ENCODE measurements around the gene MYLK. TPM values are rescaled to one million over a fixed set of nuclear protein-coding genes. Genes with fewer than 3 reads are reported as not detected.

The MYLK gene
- total RNA-seq, 1 experiment from 2014 or later: 28.8 TPM

DNA sequence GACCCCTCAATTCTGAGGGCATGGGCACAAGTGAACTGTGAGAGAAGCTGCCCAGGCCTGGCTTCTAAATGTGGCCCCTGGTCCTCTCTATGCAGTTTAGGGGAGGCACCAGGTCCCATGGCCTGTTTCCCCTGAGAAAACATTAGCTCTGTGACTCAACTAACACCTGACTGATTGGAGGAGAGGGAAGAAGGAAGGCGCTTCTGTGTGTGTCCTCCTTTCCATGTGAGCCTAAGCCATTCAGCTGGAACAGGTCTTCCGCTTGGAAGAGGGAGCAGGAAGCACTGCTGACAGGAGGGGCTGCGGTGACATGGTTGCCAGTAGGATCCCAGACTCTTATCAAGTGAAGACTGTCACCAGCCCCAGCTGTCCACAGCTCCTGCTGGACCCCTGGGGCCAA lies 79.5 kb downstream of the MYLK start:
- DNase-seq (ENCODE audit: low read depth): peak; percentile 34
- in situ Hi-C loops (cut with HindIII; ENCODE audit: low pct_unique_long_range_greater_than_20kb, low sequenced_read_pairs): no loop called here

DNA sequence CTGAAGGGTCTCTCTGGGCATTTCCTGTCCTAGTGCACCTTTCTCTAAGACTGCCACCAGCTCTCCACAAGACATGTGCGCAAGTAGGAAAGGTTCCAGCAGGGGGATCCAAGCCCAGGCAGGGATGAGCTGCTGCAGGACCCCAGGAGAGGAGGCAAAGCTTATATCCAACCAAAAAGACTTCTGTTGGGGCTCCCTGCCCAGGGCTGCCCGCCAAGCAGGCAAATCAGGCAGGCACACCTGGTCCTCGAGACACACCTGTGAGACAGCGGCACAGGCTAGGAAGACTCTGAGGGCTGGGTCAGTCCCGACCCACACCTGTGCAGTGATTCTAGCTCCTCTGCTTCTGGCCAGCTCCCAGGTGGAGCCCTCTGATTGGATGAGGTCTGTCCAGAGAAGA lies 80.6 kb downstream of the MYLK start:
- in situ Hi-C loops (cut with HindIII; ENCODE audit: low pct_unique_long_range_greater_than_20kb, low sequenced_read_pairs): no loop called here
- DNase-seq (ENCODE audit: low read depth): no peak

DNA sequence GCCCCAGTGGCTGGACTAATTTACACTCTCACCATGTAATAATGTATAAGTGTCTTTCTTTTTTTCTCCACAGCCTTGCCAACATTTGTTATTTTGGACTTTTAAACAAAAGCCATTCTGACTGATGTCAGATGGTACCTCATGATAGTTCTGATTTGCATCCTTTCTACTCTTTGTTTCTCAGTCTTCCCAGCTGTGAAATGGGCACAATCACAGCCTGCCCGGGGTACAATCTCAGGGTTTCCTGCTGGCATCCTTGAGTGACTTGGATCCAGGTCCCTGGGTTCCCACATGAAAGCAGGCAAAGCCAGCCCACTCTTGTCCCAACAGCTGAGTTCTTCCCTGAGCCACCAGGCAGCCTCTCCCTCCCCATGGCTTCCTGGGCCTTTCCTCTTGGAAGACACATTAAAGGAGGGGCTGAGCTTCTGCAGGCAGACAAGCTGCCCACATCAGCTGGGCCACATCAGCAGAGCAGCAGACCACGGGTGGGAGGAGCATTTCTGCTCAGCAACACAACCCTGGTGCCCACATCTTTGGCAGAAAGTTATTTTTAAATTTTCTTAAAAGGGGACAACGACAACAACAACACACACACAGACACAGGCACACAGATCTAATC lies 82.0 kb downstream of the MYLK start:
- in situ Hi-C loops (cut with HindIII; ENCODE audit: low pct_unique_long_range_greater_than_20kb, low sequenced_read_pairs): no loop called here
- no peak for DNase-seq (ENCODE audit: low read depth)

DNA sequence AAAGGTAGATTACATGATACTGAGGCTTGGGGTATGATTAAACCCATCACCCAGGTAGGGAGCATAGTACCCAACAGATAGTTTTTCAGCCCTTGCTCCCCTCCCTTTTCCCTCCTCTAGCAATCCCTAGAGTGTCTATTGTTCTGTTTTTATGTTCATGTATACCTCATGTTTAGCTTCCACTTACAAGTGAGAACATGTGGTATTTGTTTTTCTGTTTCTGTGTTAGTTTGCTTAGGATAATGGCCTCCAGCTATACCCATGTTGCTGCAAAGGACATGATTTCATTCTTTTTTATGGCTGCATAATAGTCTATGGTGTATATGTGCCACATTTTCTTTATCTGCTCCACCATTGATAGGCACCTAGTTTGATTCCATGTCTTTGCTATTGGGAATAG lies 82.7 kb downstream of the MYLK start:
- DNase-seq (ENCODE audit: low read depth): no peak
- in situ Hi-C loops (cut with HindIII; ENCODE audit: low pct_unique_long_range_greater_than_20kb, low sequenced_read_pairs): no loop called here

DNA sequence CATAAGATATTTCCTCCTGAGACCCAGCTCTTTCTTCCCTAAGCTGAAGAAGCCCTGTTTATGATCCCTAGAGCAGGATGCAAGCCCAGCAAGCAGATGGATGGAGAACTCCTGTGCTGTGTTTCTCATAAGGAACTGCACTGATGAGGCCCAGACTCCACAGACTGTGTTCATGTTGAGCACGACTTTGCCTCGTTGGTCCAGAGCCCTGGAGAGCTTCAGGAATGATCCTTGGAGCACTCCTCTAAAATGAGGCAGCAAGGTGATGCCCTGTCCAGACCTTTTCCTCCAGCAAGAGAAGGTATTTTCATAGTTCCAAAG lies 83.8 kb downstream of the MYLK start:
- in situ Hi-C loops (cut with HindIII; ENCODE audit: low pct_unique_long_range_greater_than_20kb, low sequenced_read_pairs): no loop called here
- no peak for DNase-seq (ENCODE audit: low read depth)

DNA sequence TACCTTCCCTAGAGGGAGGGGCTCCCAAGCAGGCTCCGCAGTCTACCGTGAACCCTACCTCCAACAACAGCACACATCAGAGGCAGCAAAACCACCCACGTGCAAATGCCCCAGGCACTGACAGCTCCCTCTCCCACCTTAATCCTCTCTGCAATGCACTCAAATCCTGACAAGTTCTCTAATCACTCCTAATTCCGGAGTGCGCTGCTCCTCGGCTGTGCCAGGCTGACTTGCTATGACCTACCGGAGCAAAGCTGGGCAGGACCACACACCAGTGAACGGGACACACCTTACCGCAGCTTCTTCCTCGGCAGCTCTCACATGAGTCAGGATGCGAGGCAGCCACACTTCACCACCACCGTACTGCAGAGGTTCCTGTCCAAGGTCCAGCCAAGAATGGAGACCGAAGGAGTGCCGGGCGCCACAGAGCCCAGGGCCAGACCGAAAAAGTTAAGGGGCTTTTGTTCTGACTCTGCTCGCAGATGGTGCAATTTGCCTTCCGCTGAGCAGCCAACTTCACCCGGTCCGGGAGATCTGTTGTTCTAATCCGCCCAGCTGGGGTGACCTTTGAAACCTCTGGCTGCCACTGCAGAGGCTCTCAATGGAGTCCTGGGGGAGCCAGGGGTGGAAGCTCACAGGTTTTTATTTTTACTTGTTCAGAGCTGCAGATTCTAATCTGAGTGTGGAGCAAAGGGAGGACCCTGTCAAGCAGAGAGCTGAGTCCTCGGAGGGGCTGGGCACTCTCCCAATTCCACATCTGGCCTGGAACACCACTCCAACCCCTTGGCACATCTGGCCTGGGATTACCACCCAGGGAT lies 84.4 kb downstream of the MYLK start:
- in situ Hi-C loops (cut with HindIII; ENCODE audit: low pct_unique_long_range_greater_than_20kb, low sequenced_read_pairs): no loop called here
- DNase-seq (ENCODE audit: low read depth): peak; percentile 61

DNA sequence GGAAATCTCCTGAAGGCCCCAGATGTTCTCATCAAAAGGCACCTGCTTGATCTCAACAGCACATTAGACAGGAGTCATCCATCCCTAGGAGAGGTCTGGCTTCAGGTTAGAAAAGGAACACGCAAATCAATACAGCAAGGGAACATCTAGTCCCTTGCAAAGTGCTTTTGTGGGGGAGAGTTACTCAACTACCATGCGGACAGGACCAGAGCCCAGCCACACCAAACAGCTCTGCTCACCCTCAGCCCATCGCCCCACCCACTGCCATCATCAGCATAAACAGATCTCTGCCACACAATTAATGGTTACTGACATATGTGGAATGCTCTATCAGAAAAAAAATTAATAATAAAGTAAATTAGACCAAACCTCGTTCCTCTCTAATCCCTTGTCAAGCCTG lies 85.6 kb downstream of the MYLK start:
- DNase-seq (ENCODE audit: low read depth): no peak
- in situ Hi-C loops (cut with HindIII; ENCODE audit: low pct_unique_long_range_greater_than_20kb, low sequenced_read_pairs): no loop called here

DNA sequence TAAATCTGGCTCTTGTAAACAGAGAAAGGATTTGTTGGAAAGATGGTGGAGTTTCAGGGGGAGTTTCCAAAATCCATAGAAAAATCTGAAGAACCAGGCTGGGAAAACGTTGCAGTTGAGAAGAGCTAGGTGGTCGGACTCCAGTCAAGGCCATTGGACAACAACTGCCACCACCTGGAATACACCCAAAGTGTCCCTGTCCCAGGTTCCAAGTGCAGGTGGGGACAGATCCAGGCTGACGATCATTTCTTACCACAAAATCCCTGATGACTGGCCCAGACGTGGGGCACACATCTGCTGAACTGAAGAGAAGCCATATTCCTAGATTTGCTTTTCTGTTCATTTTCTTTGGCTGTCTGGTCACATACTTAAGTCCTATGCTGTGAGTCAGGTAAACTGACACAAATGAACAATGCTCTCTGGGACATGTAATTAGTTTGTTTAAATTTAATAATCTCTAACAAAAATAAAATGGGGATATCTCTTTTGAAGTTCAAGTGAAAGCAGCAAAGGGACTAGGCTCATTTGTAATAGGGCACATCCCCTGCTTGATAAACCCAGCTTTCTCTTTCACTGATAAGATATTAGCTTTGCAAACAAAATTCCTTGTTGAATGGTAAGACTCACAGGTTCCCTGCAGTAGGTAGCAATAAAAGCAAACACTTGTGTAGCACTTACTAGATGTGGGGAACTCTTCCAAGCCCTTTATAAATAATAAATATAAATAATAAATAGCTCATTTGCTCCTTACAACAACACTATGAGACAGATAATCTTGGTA lies 88.5 kb downstream of the MYLK start:
- no peak for DNase-seq (ENCODE audit: low read depth)
- in situ Hi-C loops (cut with HindIII; ENCODE audit: low pct_unique_long_range_greater_than_20kb, low sequenced_read_pairs): no loop called here

DNA sequence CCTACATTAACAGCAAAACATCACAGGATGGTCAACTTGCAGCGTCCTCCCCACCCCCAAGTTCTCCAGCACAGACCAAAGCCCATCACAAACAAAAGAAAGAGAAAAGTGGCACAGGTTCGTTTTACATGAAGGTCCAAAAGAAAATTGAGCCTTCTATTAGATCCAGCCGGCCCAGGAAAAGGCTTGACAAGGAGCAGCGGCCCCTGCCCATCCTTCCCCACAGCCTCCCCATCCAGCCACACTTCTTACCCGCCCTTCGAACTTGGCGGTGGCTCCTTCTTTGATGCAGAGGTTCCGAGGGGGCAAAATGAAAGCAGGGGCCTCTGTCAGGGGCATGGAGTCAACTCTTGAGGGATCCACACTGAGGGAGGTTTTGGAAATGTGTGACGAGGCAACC lies 90.7 kb downstream of the MYLK start:
- in situ Hi-C loops (cut with HindIII; ENCODE audit: low pct_unique_long_range_greater_than_20kb, low sequenced_read_pairs): no loop called here
- no peak for DNase-seq (ENCODE audit: low read depth)

DNA sequence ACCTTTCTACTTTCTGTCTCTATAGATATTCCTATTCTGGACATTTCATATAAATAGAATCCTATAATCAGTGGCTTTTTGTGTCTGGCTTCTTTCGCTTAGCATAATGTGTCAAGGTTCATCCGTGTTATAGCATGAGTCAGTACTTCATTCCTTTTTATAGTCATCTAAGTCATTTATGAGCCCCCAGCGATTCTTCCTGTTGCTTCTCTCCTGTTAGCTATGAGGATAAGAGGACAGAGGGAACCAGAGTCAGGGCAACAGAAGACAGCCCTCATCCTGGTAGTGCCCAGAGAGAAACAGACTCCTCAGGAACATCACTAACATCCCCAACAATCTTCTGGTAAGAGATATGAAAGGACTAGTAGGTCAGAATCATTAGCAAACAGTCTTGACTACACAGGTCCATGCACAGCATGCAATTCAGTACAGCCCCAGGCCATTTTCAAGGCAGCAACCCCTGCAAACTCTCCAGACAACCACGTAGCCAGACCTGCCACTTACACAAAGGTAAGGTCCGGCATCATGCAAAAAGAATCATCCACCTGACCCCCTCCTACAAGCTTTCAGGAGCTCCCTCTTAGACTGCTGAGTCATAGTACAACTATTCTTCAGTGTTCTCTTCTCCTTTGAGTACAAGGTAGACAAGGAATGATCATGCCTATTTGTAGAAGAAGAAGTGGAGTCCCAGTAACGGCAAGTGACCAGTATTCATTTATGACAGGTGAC lies 91.5 kb downstream of the MYLK start:
- in situ Hi-C loops (cut with HindIII; ENCODE audit: low pct_unique_long_range_greater_than_20kb, low sequenced_read_pairs): no loop called here
- DNase-seq (ENCODE audit: low read depth): no peak

DNA sequence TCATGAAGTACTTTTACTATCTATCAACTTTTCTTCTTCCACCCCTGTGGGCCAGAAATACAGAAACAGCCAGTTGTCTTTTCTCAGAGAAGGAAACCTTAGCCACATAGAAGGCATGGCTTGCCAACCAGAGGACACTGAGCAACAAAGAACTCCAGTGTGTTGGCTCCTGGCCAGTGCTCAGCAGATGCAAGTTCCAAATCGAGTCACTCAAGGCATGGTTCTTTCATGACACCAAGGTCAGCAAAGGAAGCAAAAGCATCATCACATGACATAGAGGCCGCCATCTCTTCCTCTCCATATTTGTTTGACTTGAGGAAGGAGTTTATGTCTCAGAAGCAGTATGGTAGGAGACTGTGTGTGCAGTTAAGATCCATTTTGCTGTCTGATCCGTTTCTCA lies 92.2 kb downstream of the MYLK start:
- in situ Hi-C loops (cut with HindIII; ENCODE audit: low pct_unique_long_range_greater_than_20kb, low sequenced_read_pairs): no loop called here
- DNase-seq (ENCODE audit: low read depth): no peak

DNA sequence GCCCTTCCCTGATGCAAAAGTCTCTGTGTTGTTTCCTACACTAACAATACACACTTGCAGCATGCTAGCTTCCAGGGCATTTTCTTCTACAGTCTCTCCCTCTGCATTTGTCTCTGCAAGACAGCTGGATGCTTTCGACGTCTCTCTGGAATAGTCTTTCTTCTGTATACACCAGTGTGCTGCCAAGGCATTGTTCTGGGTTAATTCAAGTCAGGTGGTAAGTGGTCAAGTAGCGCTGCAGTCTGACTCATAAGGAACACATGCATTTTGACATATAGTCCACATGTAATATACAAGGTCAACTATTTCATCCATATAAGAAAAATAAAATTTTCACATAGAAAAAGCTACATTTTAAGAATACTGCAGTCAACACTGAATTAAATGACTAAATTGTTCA lies 92.7 kb downstream of the MYLK start:
- in situ Hi-C loops (cut with HindIII; ENCODE audit: low pct_unique_long_range_greater_than_20kb, low sequenced_read_pairs): no loop called here
- DNase-seq (ENCODE audit: low read depth): no peak

DNA sequence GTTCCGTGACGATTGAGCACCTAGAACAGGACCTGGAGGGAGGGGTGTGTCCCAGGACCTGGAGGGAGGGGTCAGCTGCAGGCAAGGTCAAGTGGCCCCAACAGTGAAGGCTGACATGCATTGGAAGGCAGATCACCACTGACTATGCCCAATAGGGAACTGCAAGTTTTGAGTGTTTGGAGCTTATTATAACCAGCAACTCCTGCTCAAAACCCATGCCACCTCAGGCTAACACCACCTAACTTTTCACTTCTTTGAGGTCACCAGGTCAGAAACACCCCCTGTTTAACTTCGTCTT lies 93.1 kb downstream of the MYLK start:
- no peak for DNase-seq (ENCODE audit: low read depth)
- in situ Hi-C loops (cut with HindIII; ENCODE audit: low pct_unique_long_range_greater_than_20kb, low sequenced_read_pairs): no loop called here

DNA sequence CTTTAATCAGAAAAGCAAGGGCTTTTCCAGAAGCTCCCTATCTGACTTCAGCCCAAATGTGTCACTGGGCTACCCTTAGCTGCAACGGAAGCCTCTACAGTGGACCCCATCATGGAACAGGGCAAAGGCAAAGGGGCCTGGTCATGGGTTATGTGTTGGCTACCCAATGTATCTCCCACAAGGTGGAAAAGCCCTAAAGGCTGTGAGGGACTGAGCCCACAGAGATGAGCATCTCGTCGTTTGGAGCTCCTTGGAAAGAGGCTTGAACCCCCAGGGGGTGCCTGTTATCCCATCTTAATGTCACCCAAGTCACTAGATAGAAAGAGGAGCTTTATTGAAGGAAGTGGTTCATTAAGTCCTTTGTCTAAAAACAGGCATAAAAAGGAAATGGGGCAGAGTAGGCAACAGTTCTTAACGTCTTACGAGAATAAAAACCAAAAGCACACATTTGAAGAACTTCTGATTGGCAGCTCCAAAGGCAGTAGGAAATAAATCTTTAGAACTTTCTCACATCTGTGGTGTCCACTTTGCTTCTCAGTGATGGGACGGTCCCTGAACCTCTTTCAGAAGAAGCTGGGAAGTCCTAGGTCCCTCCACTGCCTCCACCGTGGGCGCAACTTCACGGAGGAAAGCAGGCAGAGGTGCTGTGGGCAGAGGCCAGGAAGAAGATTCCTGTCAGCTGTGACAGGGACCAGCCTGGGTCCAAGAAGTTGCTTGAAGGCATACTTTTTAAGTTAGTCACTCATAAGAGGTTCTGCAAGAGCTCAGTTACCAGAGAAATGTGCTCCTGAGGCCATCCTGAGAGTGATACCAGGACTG lies 93.7 kb downstream of the MYLK start:
- in situ Hi-C loops (cut with HindIII; ENCODE audit: low pct_unique_long_range_greater_than_20kb, low sequenced_read_pairs): no loop called here
- no peak for DNase-seq (ENCODE audit: low read depth)

DNA sequence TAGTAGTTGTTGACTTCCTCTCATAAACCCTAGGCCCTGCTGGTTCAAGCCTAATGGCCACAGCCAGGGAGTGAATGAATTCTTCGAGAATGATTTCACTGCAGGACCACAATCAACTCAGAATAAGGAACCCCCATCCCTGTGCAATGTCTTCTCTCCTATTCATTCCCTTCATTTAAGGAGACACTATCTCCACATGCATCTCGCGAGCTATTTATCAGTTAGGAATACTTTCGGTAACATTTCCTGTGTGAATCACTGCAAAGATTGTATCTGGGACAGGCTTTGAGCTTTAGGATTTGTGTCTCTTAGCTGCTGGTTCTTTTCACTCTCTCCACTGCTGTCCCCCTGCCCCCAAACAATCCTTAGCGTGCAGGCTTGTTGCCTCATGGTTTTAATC lies 94.4 kb downstream of the MYLK start:
- DNase-seq (ENCODE audit: low read depth): no peak
- in situ Hi-C loops (cut with HindIII; ENCODE audit: low pct_unique_long_range_greater_than_20kb, low sequenced_read_pairs): no loop called here

DNA sequence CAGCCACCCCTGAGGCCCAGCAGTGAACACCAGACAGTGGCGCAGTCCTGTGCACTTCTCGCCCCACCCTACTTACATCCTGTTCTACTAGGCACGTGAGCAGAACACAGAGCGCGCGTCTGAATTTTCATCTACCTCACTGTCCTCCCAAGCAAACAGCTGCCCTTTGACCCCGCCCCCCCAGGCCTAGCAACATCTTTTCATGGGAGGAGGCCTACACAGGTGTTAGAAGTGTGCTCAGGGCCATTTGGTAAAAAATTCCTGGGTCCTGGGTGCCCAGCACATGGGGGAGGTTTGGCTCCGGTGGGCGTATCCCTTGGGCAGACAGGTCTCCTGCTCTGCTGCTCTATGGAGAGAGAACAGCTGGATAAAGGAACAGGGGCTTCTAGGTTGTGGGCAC lies 95.0 kb downstream of the MYLK start:
- DNase-seq (ENCODE audit: low read depth): no peak
- in situ Hi-C loops (cut with HindIII; ENCODE audit: low pct_unique_long_range_greater_than_20kb, low sequenced_read_pairs): no loop called here

DNA sequence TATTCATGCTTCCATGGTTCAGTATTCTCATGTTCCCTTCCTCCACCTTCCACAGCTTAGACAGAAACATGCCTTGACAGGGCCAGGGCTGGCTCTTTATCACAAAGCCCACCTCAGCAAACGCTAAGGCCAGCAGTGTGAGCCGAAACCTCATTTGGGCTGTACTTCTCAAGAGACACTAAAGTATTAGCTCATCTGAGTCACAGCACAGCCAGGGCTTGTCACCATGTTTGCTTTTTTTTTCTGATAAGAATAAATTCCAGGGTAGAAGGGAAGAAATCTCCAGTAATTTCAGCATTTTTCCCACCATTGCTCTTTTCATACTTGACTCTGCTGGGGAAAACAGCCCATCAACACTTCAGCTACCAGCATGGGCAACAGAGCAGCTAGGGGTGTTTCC lies 95.4 kb downstream of the MYLK start:
- in situ Hi-C loops (cut with HindIII; ENCODE audit: low pct_unique_long_range_greater_than_20kb, low sequenced_read_pairs): no loop called here
- no peak for DNase-seq (ENCODE audit: low read depth)

DNA sequence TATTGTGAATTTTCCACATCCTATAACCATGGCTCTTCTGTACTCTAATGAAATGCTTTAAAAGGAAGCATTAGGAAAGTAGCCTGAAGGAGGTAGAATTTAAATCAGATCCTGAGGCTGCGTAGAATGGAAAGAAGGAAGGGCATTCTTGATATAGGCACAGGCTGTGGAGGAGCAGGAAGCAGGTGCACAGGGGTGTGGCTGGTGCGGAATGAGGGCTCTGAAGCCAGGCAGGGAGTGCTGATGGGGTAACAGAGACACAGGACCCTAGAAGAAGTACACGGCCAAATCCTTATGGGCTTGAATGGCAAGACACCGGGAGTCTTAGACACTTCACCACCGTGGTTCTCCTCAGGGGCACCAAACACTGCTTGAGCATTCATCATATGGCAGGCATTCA lies 97.0 kb downstream of the MYLK start:
- in situ Hi-C loops (cut with HindIII; ENCODE audit: low pct_unique_long_range_greater_than_20kb, low sequenced_read_pairs): no loop called here
- no peak for DNase-seq (ENCODE audit: low read depth)

All from Caki2 (cell line).